Cardiac muscle cell (in vitro differentiated cells and primary cell): ENCODE data around the gene RNASE9. TPM values are rescaled to one million over a fixed set of nuclear protein-coding genes. Genes with fewer than 3 reads are reported as not detected.

Experiments used
- DNase-seq, 2 donors: peaks; one replicate each; pipeline versions ENCODE4 v3.0.0 to v3.0.0-alpha.2; 2010 to 2017; ENCODE audit warnings: low read depth in 1 of 2, low spot score in 1 of 2
- H3K27ac ChIP-seq: fragments of 200-600 bp; sonication (generic); 2 replicates; pipeline ENCODE4 v1.5.1; 2016
- H3K27me3 ChIP-seq: fragments of 200-600 bp; sonication (generic); 2 replicates; pipeline ENCODE4 v1.6.0; 2016; ENCODE audit warnings: control low read depth
- H3K36me3 ChIP-seq: fragments of 200-600 bp; sonication (generic); 2 replicates; pipeline ENCODE4 v1.5.1; 2016; ENCODE audit warnings: control low read depth
- H3K4me1 ChIP-seq: fragments of 200-600 bp; sonication (generic); 2 replicates; pipeline ENCODE4 v1.8.1; 2017; ENCODE audit warnings: low read depth, mild to moderate bottlenecking, mixed run types
- H3K4me3 ChIP-seq: fragments of 200-600 bp; sonication (generic); 2 replicates; pipeline ENCODE4 v1.5.1; 2016; ENCODE audit warnings: mild to moderate bottlenecking
- H3K9me3 ChIP-seq: fragments of 200-600 bp; sonication (generic); 2 replicates; pipeline ENCODE4 v1.5.1; 2017; ENCODE audit warnings: low read depth, mild to moderate bottlenecking, control low read depth
- polyA plus RNA-seq: library from polyadenylated mRNA; unstranded; fragments of >200 nt; fragmentation: Nextera tagmentation; extraction: Ambion mirVana; gene quantifications from 2 replicates; pipeline ENCODE4 v1.2.1, GENCODE V29; 2016
- total RNA-seq: library from RNA; depleted of rRNA; stranded (reverse); fragments of >200 nt; gene quantifications from 2 replicates; pipeline ENCODE4 v1.2.3, GENCODE V29; 2016
- TF ChIP-seq, protein P1 (sequence below): IDR thresholded peaks from 2 replicates; pipeline ENCODE4 v1.5.1; 2012; ENCODE audit warnings: low read depth, mild to moderate bottlenecking, low read length

Gene RNASE9
- total and polyA plus RNA-seq, 2 experiments from 2014 or later: not detected

DNA sequence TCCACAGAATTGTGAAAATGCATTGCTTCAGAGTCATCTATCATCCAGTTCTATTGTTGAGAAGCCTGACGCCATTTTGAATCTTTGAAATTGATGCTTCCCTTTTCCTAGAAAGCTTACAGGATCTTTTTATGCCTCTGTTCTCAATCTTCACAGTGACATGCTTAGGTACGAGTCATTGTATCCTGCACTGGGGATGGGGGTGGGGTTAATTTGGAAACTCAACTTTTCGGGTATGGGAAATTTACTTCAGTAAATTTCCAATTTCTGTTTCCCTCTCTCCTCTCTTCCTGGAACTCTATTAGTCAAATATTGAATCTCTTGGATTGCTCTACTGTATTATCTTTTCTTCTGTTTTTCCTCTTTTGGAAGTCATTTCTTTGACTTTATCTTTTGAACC, 31.0 kb downstream of the RNASE9 start:
- no peaks in the 10 kb centered on the region for H3K27me3 ChIP-seq

DNA sequence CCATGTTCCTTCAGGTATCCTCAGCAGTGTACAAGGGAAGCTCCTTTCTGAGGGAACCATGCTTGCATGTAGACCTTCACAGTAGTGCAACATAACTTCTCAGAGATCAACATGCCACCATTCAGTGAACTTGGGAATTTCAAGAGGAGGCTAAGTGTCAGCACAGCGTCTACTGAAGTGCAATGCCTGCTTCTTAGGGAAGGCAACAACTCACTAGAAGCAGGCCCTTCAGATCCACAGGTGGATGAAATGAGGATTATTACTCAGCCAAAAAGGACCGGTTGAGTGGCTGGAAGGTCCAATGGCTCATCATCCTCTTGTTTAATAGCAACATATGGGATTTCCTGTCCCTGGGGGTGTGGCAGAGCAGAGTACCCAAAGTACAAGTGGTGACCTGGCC, 36.8 kb downstream of the RNASE9 start:
- no peak overlapping the region for H3K4me3 ChIP-seq
- no peaks in the 10 kb centered on the region for H3K27me3 ChIP-seq
- no peak overlapping the region for H3K27ac ChIP-seq
- no peak for DNase-seq
- no peaks in the 10 kb centered on the region for H3K4me1 ChIP-seq
- H3K9me3 ChIP-seq: no peaks in the 10 kb centered on the region
- TF ChIP-seq, protein P1, sequence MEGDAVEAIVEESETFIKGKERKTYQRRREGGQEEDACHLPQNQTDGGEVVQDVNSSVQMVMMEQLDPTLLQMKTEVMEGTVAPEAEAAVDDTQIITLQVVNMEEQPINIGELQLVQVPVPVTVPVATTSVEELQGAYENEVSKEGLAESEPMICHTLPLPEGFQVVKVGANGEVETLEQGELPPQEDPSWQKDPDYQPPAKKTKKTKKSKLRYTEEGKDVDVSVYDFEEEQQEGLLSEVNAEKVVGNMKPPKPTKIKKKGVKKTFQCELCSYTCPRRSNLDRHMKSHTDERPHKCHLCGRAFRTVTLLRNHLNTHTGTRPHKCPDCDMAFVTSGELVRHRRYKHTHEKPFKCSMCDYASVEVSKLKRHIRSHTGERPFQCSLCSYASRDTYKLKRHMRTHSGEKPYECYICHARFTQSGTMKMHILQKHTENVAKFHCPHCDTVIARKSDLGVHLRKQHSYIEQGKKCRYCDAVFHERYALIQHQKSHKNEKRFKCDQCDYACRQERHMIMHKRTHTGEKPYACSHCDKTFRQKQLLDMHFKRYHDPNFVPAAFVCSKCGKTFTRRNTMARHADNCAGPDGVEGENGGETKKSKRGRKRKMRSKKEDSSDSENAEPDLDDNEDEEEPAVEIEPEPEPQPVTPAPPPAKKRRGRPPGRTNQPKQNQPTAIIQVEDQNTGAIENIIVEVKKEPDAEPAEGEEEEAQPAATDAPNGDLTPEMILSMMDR: no peak
- H3K36me3 ChIP-seq: no peaks in the 10 kb centered on the region

More for the DNA sequence above, 31.0 kb downstream of the RNASE9 start:
- TF ChIP-seq, protein P1: no peak
- no peak for DNase-seq
- no peaks in the 10 kb centered on the region for H3K36me3 ChIP-seq
- H3K4me3 ChIP-seq: no peak overlapping the region
- no peaks in the 10 kb centered on the region for H3K4me1 ChIP-seq
- no peak overlapping the region for H3K27ac ChIP-seq
- no peaks in the 10 kb centered on the region for H3K9me3 ChIP-seq

DNA sequence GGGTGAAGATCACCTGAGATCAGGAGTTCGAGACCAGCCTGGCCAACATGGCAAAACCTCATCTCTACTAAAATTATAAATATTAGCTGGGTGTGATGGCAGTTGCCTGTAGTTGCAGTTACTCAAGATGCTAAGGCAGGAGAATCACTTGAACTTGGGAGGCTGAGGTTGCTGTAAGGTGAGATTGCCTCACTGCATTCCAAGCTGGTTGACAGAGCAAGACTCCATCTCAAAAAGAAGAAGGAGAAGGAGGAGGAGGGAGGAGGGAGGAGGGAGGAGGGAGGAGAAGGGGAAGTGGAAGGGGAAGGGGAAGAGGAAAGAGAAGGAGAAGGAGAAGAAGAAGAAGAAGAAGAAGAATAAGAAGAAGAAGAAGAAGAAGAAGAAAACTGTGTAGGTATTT, 38.5 kb downstream of the RNASE9 start:
- Histone ChIP-seq H3K9me3 (no peaks in the 10 kb centered on the region), H3K27me3 (no peaks in the 10 kb centered on the region), H3K4me1 (no peaks in the 10 kb centered on the region), H3K36me3 (no peaks in the 10 kb centered on the region), H3K4me3 (no peak overlapping the region), H3K27ac (no peak overlapping the region)
- no peak for DNase-seq
- TF ChIP-seq, protein P1: no peak

DNA sequence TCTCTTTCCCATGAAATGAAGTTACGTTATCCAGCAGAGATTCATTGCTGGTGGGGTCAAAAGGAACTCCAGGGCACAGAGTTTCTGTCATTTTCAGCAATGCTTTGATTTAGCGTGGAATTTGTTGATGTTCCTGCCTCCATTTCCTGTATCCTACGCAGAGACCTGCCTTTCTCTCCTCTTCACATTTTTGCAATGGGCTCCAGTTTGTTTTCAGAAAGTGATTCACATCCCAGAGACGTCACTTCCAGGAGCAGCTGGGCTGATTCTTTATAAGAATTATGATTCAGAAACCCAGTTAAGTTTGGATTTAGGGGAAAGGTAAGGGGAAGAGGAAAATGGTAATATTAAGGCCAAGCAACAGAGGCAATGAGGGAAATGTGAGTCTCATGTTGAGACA, 43.9 kb downstream of the RNASE9 start:
- H3K27me3 ChIP-seq: no peaks in the 10 kb centered on the region
- H3K4me1 ChIP-seq: peaks cover 7% of the 10 kb centered on the region
- no peak overlapping the region for H3K4me3 ChIP-seq
- no peaks in the 10 kb centered on the region for H3K9me3 ChIP-seq
- peak in 1 of 2 donors; percentile 60 for DNase-seq
- no peaks in the 10 kb centered on the region for H3K36me3 ChIP-seq
- no peak overlapping the region for H3K27ac ChIP-seq
- TF ChIP-seq, protein P1: no peak

DNA sequence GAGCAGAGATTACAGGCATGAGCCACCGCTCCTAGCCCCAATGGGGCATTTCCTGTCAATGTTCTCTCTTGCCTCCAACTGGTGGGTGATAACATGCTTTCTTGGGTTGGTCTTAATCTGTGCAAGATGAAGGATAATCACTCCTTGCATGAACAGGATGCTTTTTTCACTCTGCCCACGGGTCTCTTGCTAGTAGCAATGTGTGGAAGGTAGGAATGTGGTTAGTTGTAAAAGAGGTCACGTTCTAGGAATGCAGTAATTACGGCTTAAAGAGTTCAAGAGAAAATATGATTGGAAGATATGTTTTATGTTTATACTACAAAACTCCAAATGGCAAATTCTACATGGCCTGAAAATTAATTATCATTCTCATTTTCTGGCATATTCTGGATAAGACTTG, 45.0 kb downstream of the RNASE9 start:
- Histone ChIP-seq H3K9me3 (no peaks in the 10 kb centered on the region), H3K36me3 (no peaks in the 10 kb centered on the region), H3K4me3 (no peak overlapping the region), H3K27me3 (no peaks in the 10 kb centered on the region), H3K27ac (no peak overlapping the region), H3K4me1 (peaks cover 7% of the 10 kb centered on the region)
- TF ChIP-seq, protein P1: no peak
- no peak for DNase-seq
